ENCODE data around the gene HOXD4. TPM values are rescaled to one million over a fixed set of nuclear protein-coding genes. Genes with fewer than 3 reads are reported as not detected.

Gene HOXD4
- total and polyA plus RNA-seq, 2 of the 4 experiments (the other 2 are of a cell fraction): not detected

- Histone ChIP-seq H3K56ac (ENCODE audit: extremely low read depth, insufficient read depth, low read length) (no peak overlapping the region), H2AK5ac (ENCODE audit: low read depth, low read length) (no peak overlapping the region), H3K4me2 (ENCODE audit: low read depth, low read length) (0 out of 2 replicates have a peak overlapping the region, but pooled peaks have one; percentile 28), H3K14ac (replicated peaks; ENCODE audit: low read depth, low read length) (no peak overlapping the region), H3K4me1 (ENCODE audit: control insufficient read depth, insufficient read depth, low read length) (no peaks in the 10 kb centered on the region), H3K27me3 (ENCODE audit: control insufficient read depth, insufficient read depth, low read length) (peaks cover 86% of the 10 kb centered on the region), H2BK5ac (ENCODE audit: low read depth, low read length, poor library complexity, severe bottlenecking) (no peak overlapping the region), H2AFZ (replicated peaks; ENCODE audit: low read length, poor library complexity) (peak overlapping the region; percentile 66), H4K20me1 (ENCODE audit: insufficient read depth, low read length) (no peaks in the 10 kb centered on the region), H4K8ac (ENCODE audit: low read depth in 2 of 2, low read length in 2 of 2) (no peak overlapping the region), H2BK20ac (ENCODE audit: low read depth, low read length) (no peak overlapping the region), H2AK9ac (replicated peaks; ENCODE audit: low read depth, low read length, poor library complexity) (no peak overlapping the region), H3K27ac (ENCODE audit: insufficient read depth, low read length) (no peak overlapping the region), H2BK120ac (ENCODE audit: low read depth, low read length) (no peak overlapping the region), H3K36me3 (ENCODE audit: control insufficient read depth, insufficient read depth, low read length) (no peaks in the 10 kb centered on the region), H3K4ac (ENCODE audit: low read depth, low read length) (no peak overlapping the region), H3K9me1 (ENCODE audit: insufficient read depth, low read length) (no peaks in the 10 kb centered on the region), H4K5ac (ENCODE audit: low read depth, low read length) (no peak overlapping the region), H3K18ac (ENCODE audit: low read depth, low read length) (no peak overlapping the region), H2BK15ac (ENCODE audit: low read depth, low read length) (no peak overlapping the region), H3K9me3 (ENCODE audit: control insufficient read depth, insufficient read depth, low read length) (no peaks in the 10 kb centered on the region; the same call in none of the 2 replicates), H3K9ac (ENCODE audit: low read depth, low read length) (no peak overlapping the region), H3K79me1 (ENCODE audit: low read depth in 1 of 2, low read length in 2 of 2) (no peaks in the 10 kb centered on the region), H3K23ac (ENCODE audit: low read depth, low read length) (no peak overlapping the region), H4K91ac (ENCODE audit: insufficient read depth, low read depth, low read length) (no peak overlapping the region), H3K4me3 (ENCODE audit: insufficient read depth, low read depth, low read length) (peak overlapping the region; percentile 7; the same call in 1 of the 2 replicates)
- CTCF ChIA-PET: interaction anchor here (1.7 kb wide), 1 partner anchor 325 kb away, joined by 6 read pairs; no protein-coding TSS in a partner anchor
- BruUV-seq (replicated peaks): no TSS peak
- in situ Hi-C loops (cut with MboI; ENCODE audit: low sequenced_read_pairs): loop anchor here (5.0 to 10.0 kb wide), 4 partner anchors 325 to 1025 kb away; no protein-coding TSS in a partner anchor
- TF ChIP-seq RAD21 (IDR thresholded peaks at IDR 0.05; ENCODE audit: low read length): no peak
- TF ChIP-seq FOS (IDR thresholded peaks at IDR 0.05; ENCODE audit: low read depth, low read length): no peak
- TF ChIP-seq MAZ (IDR thresholded peaks at IDR 0.05; ENCODE audit: borderline replicate concordance, low read depth, low read length): no peak
- TF ChIP-seq BHLHE40 (IDR thresholded peaks at IDR 0.05; ENCODE audit: low read depth, low read length): no peak
- TF ChIP-seq, protein P1, sequence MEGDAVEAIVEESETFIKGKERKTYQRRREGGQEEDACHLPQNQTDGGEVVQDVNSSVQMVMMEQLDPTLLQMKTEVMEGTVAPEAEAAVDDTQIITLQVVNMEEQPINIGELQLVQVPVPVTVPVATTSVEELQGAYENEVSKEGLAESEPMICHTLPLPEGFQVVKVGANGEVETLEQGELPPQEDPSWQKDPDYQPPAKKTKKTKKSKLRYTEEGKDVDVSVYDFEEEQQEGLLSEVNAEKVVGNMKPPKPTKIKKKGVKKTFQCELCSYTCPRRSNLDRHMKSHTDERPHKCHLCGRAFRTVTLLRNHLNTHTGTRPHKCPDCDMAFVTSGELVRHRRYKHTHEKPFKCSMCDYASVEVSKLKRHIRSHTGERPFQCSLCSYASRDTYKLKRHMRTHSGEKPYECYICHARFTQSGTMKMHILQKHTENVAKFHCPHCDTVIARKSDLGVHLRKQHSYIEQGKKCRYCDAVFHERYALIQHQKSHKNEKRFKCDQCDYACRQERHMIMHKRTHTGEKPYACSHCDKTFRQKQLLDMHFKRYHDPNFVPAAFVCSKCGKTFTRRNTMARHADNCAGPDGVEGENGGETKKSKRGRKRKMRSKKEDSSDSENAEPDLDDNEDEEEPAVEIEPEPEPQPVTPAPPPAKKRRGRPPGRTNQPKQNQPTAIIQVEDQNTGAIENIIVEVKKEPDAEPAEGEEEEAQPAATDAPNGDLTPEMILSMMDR (conservative IDR thresholded peaks at IDR 0.05; ENCODE audit: low read depth, low read length): no peak
- no peak for TF ChIP-seq CEBPB (IDR thresholded peaks at IDR 0.05; ENCODE audit: low read depth, low read length)
- TF ChIP-seq, protein P2, sequence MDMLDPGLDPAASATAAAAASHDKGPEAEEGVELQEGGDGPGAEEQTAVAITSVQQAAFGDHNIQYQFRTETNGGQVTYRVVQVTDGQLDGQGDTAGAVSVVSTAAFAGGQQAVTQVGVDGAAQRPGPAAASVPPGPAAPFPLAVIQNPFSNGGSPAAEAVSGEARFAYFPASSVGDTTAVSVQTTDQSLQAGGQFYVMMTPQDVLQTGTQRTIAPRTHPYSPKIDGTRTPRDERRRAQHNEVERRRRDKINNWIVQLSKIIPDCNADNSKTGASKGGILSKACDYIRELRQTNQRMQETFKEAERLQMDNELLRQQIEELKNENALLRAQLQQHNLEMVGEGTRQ (IDR thresholded peaks at IDR 0.05; ENCODE audit: low read depth, low read length): no peak
- TF ChIP-seq SMC3 (IDR thresholded peaks at IDR 0.05; ENCODE audit: low read depth, low read length): no peak
- no peak for TF ChIP-seq MAFK (IDR thresholded peaks at IDR 0.05; ENCODE audit: low read depth, low read length)
- TF ChIP-seq POLR2A (IDR thresholded peaks at IDR 0.05; ENCODE audit: low read depth, low read length): no peak
- no peak for TF ChIP-seq MXI1 (IDR thresholded peaks at IDR 0.05; ENCODE audit: borderline replicate concordance, low read depth, low read length)
- POLR2A ChIA-PET (ENCODE audit: unreplicated experiment): no interaction called here
- 9% methylated on average over 12 of the region's 43 CpGs; no CpG with 5 or more reads in 1 of the 2 experiments for WGBS, 2 experiments (ENCODE audit: extremely low coverage in 2 of 2, insufficient read length in 1 of 2)
- dilution Hi-C loops (cut with HindIII; ENCODE audit: low sequenced_read_pairs, unreplicated experiment): no loop called here
- ATAC-seq (ENCODE audit: low read depth) (peak; percentile 8; the same call in 1 of the 2 replicates), DNase-seq (no peak)
- intact Hi-C loops (cut with micrococcal nuclease): no loop called here
These were observed 21.6 kb upstream of the HOXD4 start for GRCh38 chr2:176129813-176130146.
